HG03280 (cell line): ENCODE measurements around the gene STK10.
"Not testable (repeated sequence)": the region's sequence is repeated elsewhere in the genome, so short reads cannot be mapped to it uniquely, and the experiment has no call there.

Experiments used
- ATAC-seq: cut with Tn5 transposase; IDR thresholded peaks from one replicate; pipeline ENCODE4 v1.9.1; 2021; ENCODE audit warnings: mild to moderate bottlenecking, moderate library complexity; ENCODE audit not compliant: unreplicated experiment

The STK10 gene

GRCh38 chr5:172188033-172188892 lies at the start of gene STK10:
TSS of gene STK10 (minus strand) at chr5:172188224. CDS start at chr5:172188042, 182 bp downstream.
- ATAC-seq = peak; percentile 71

DNA sequence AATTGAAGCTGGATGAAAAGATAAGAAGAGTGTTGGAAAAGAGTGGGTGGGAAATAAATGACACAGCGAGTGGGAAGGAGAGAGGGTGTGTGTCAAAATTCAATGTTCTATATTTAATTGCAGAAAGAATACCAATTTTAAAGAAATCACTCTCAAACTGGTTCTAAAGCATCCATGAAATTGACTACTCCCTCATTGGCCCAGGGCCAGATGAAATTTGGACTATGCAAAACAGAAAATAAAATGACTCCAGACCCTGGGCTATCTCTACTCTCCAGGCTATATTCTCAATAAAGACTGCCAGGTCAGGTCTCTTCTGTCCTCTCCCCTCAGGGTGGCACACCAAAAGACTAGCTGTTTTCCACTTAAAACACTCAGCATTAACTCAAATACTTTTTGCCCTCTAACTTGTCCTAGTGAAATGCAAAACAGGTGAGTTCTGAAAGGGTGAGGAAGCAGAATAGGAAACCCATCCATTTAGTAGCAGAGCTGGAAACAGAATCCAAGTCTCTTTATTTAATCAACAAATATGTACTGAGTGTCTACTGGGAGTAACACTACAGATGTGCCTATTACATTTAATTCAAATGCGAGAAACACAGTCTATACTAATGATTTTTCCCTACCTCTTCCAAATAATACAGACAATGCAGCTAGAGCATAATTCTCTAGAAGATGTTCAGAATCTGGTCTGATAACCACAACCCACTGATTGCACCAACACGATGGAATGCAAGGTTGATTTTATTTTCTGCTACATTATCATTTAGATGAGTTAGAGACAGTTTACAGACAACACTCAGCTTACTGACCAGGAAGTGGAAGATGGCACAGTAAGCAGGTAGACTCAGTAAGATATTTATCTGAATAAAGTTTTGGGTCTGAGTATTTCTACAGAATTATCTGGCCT lies 48.1 kb upstream of the STK10 start:
- ATAC-seq = no peak

GRCh38 chr5:172235132-172235780 lies 47.2 kb upstream of the STK10 start:
- peak; percentile 54 for ATAC-seq

- ATAC-seq = no peak
Measured at GRCh38 chr5:172234031-172234430, 46.0 kb upstream of the STK10 start.

DNA sequence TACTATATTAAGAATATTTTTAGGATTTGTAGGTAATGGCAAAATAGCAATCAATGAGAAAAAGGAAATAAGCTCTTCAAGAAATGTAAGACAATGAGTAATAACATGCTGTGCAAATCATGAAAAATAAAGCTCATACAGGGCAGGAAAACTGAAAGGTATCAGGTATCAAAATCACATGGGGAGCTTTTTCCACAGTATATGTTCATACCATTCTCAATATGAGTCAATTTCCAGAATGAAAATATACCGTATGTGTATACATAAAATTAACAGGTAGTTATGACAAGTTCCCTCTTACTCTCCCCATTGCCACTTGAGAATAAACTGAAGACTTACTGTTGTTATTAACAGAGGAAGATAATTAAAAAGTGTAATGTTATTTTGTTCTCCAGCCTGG lies 41.9 kb upstream of the STK10 start:
- no peak for ATAC-seq

GRCh38 chr5:172224996-172225395 lies 37.0 kb upstream of the STK10 start:
- no peak for ATAC-seq

DNA sequence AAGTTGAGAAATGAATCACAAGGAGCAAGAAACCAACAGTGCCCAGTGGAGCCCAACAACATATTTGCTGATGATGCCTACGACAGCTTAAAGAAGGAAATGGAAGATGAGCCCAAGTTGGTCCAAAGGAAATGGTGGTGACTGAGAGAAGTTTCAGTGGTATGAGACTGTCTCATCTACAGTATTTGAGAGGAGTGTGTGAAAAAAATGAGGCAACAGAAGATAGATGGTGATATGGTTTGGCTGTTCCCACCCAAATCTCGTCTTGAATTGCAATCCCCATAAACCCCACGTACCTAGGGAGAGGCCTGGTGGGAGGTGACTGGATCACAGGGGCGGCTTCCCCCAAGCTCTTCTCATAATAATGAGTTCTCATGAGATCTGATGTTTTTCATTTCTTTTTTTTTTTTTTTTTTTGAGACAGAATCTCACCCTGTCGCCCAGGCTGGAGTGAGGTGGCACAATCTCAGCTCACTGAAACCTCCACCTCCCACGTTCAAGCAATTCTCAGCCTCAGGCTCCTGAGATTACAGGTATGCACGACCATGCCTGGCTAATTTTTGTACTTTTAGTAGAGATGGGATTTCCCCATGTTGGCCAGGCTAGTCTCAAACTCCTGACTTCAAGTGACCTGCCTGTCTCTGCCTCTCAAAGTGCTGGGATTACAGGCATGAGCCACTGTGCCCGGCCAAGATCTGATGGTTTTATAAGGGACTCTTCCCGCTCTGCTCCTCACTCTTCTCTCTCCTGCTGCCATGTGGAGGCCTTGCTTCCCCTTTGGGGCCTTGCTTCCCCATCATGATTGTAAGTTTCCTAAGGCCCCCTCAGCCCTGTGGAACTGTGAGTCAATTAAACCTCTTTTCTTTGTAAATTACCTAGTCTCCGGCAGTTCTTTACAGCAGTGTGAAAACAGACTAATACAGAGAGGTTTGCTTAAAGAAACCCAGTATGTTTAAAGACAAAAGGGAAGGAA lies 36.2 kb upstream of the STK10 start:
- peak; percentile 68 for ATAC-seq

DNA sequence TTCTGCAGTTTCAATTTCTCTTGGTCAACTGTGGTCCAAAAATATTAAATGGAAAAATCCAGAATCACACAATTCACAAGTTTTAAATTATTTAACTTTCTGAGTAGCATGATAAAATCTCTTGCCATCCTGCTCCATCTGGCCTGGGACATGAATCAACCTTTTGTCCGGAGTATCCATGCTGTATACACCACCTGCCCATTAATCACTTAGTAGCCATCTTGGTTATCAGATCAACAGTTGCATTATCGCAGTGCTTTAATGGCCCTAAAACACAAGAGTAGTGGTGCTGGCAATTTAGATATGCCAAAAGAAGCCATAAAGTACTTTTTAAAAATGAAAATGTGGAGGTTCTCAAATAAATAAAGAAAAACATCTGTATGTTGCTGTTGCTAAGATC lies 31.3 kb upstream of the STK10 start:
- no peak for ATAC-seq

DNA sequence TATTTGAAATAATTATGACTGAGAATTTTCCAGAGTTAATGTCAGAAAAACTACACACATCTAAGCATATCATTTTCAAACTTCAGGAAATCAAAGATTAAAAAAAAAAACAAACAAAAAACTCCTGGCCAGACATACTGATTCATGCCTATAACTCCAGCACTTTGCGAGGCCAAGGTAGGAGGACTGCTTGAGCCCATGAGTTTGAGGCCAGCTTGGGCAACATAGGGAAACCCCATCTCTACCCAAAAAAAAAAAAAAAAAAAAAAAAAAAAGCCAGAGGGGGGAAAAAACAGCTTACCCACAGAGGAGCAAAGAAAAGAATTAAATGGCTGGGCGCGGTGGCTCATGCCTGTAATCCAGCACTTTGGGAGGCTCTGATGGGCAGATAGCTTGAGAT lies 28.3 kb upstream of the STK10 start:
- no peak for ATAC-seq

- no peak for ATAC-seq
Measured at GRCh38 chr5:172213126-172213525, 25.1 kb upstream of the STK10 start.

GRCh38 chr5:172211676-172212075 lies 23.7 kb upstream of the STK10 start:
- no peak for ATAC-seq

DNA sequence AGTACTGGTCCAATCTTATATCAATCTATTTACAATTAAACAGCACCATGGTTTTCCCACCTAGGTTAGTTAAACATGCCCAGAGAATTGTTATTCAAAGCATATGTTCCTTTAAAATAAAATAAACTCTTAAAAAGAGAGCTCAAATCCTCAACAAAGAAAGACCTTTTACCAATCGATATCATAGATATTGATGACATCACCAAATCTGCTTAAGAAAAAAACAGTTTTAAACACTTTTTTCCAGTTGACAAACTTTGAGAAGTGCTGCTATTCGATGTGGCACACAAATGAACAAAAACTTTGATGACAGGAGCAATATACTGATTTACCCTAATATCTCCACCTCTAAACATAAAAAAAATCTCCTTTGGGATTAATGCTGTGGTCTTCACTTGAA lies 21.7 kb upstream of the STK10 start:
- ATAC-seq = no peak

DNA sequence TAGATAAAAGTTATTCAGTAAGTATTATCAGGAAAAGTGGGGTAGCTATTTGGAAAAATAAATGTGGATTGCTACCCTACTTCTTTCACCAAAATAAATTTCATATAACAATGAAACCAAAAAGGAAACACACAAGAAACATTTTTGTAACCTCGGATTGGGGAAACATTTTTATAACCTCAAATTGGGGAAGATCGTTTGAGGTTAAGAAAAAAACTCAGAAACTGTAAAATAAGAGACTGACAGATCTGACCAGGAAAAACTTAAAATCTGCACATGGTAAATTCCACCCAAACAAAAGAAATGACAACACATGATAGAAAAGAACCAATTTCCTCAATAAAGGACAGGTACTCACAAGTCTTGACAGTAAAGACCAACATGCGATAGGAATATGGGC lies 19.5 kb upstream of the STK10 start:
- ATAC-seq = no peak

DNA sequence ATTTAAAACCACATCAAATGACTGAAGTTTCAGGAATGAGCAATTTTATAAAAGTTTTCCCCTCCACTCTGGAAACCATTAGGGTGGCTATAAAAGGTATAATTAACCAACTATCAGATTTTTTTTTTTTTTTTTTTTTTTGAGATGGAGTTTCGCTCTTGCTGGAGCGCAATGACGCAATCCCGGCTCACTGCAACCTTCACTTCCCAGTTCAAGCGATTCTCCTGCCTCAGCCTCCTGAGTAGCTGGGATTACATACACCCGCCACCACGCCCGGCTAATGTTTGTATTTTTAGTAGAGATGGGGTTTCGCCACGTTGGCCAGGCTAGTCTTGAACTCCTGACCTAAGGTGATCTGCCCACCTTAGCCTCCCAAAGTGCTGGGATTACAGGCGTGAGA lies 18.0 kb upstream of the STK10 start:
- ATAC-seq = not testable (repeated sequence)

GRCh38 chr5:172200476-172200875 lies 12.5 kb upstream of the STK10 start:
- no peak for ATAC-seq

DNA sequence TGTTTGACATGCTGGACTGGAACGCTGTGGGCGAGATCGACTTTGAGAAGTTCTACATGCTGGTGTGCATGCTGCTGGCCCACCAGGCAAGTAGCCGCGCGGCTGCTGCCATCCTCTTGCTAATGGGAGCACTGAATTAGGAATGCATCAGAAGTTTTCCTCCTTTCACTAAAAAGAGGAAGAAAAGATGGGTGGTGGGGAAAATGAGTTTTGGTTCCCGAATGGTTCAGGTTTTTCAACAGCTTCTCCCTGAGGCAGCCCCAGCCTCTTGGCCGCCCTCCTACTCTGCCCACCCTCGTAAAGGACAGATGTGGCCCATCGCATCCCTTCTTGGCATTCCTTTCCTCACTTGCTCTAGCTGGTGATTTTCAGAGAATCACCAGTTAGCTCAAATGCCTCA lies 11.4 kb upstream of the STK10 start:
- no peak for ATAC-seq

- not testable (repeated sequence) for ATAC-seq
Measured at GRCh38 chr5:172197775-172198174, 9.8 kb upstream of the STK10 start.

- no peak for ATAC-seq
Measured at GRCh38 chr5:172194985-172195774, 7.2 kb upstream of the STK10 start.

DNA sequence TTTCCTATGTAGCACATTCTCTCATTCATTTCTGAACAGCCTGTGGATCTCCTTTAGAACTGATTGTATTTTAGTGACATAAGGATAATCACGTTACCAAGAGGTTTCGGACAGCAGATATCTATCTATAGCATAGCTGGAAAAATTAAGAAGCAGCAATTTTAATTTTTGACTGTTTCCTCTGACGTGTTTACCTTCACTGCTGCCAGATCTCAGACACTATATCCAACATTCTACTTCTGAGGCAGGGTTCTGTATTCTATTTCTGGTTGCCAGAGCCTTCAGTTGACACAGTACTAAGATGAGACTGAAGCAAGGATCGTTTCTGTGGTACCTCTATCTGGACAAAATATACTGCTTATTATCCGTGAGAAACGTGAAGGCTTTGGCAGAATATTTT lies 5.8 kb upstream of the STK10 start, which contains the start of gene EFCAB9:
EFCAB9 (plus strand) TSS at position 301 of the 400 bp plus-strand sequence; CDS start at position 302, 1 bp downstream.
- no peak for ATAC-seq
